ENCODE results near the gene PRSS33. TPM values are rescaled to one million over a fixed set of nuclear protein-coding genes. Genes with fewer than 3 reads are reported as not detected.
A peak's percentile ranks its signal among the peaks of the same experiment; 100 is the strongest.

The PRSS33 gene
- total and polyA plus RNA-seq, 9 of the 15 experiments (the other 6 are each of a cell fraction or from before 2014, with no cell fraction given): not detected

- Histone ChIP-seq H3K36me3 (ENCODE audit: control insufficient read depth, insufficient read depth, low read length) (peaks cover 32% of the 10 kb centered on the region; the same call in 2 of the 3 replicates), H3K4me3 (peak within 1 kb of the TSS; percentile 82), H3K79me2 (ENCODE audit: control insufficient read depth, insufficient read depth, low read length) (peaks cover 28% of the 10 kb centered on the region), H3K4me1 (replicated peaks in 1 of 2; ENCODE audit: control insufficient read depth in 2 of 2, insufficient read depth in 2 of 2, low read length in 2 of 2) (peaks cover 13 to 62% of the 10 kb centered on the region in 2 experiments; a peak in 4 of 5 replicates), H3K9me3 (replicated peaks; ENCODE audit: control insufficient read depth, insufficient read depth, low read depth, low read length) (no peaks in the 10 kb centered on the region), H3K27me3 (ENCODE audit: control insufficient read depth in 2 of 2, insufficient read depth in 2 of 2, low read length in 2 of 2) (no peaks in the 10 kb centered on the region), H3K9ac (ENCODE audit: insufficient read depth in 1 of 2, low read depth in 2 of 2, low read length in 2 of 2) (peak within 1 kb of the TSS; percentile 90 to 99), H3K27ac (ENCODE audit: extremely low read depth, low read depth, low read length) (peak within 1 kb of the TSS; percentile 89), H3K9me1 (ENCODE audit: control insufficient read depth, insufficient read depth, low read length) (no peaks in the 10 kb centered on the region), H4K20me1 (replicated peaks; ENCODE audit: control insufficient read depth, insufficient read depth, low read length) (no peaks in the 10 kb centered on the region), H2AFZ (ENCODE audit: low read depth, low read length) (peak within 1 kb of the TSS; percentile 97), H3K4me2 (ENCODE audit: insufficient read depth, low read length) (peak within 1 kb of the TSS; percentile 90)
- 35% methylated on average over 12 of the region's 28 CpGs for WGBS (ENCODE audit: insufficient coverage, low coverage, missing lambda C conversion rate)
- POLR2A ChIA-PET: interaction anchor here (0.8 to 1.9 kb wide), 3 partner anchors 16 to 52 kb away, joined by 3 to 4 read pairs (median 3); no protein-coding TSS in a partner anchor
- CTCF ChIA-PET (ENCODE audit: low intra/inter-chr PET ratio): interaction anchor here (0.6 kb wide), 1 partner anchor 314 kb away, joined by 3 read pairs; no protein-coding TSS in a partner anchor
- intact Hi-C loops (cut with micrococcal nuclease): loop anchor here (5.0 kb wide), 1 partner anchor 40 kb away; the partner anchor contains the start of gene ELOB
- FAIRE-seq (no peak), ATAC-seq (peak; percentile 90), DNase-seq (ENCODE audit: extremely low read depth in 1 of 4, low spot score in 3 of 4) (peak in 1 of 4 experiments; percentile 90)
- no TSS peak for BruUV-seq (replicated peaks)
- in situ Hi-C loops (cut with MboI): no loop called here
- TF ChIP-seq DMBX1 (CRISPR knock-in tag; IDR thresholded peaks at IDR 0.05; ENCODE audit: borderline replicate concordance) (no peak), CREB3L1 (IDR thresholded peaks at IDR 0.05; ENCODE audit: borderline replicate concordance, low read depth) (no peak), SIN3A (IDR thresholded peaks at IDR 0.05; ENCODE audit: borderline replicate concordance in 2 of 2, control insufficient read depth in 1 of 2, low read depth in 2 of 2, low read length in 2 of 2) (peak in 1 of 2 experiments; percentile 46; a peak in 1 of 4 replicates), TAF1 (IDR thresholded peaks at IDR 0.05; ENCODE audit: control insufficient read depth, extremely low read depth, insufficient read depth, low read length, severe bottlenecking) (peak; percentile 74), RHOXF2B (CRISPR knock-in tag; conservative IDR thresholded peaks at IDR 0.05) (no peak), FOXJ3 (CRISPR knock-in tag; IDR thresholded peaks at IDR 0.05) (no peak), GMEB1 (CRISPR knock-in tag; IDR thresholded peaks at IDR 0.05) (0 out of 2 replicates have a peak, but pooled peaks have one; percentile 9), ZNF639 (CRISPR knock-in tag; conservative IDR thresholded peaks at IDR 0.05 in 1 of 2, IDR thresholded peaks at IDR 0.05 in 1 of 2) (0 out of 4 replicates have a peak, but pooled peaks of 1 of the 2 experiments have one; percentile 27)
Measured at GRCh38 chr16:2816751-2817339, 29.5 kb upstream of the PRSS33 start, which contains the start of gene PRSS21. Gene PRSS21 (plus strand): TSS chr16:2817237. CDS start chr16:2817269, 32 bp downstream.

All from K562 (cell line).